ENCODE data around the gene PGBD1.
"Not testable (repeated sequence)": the region's sequence is repeated elsewhere in the genome, so short reads cannot be mapped to it uniquely, and the experiment has no call there.

The PGBD1 gene

DNA sequence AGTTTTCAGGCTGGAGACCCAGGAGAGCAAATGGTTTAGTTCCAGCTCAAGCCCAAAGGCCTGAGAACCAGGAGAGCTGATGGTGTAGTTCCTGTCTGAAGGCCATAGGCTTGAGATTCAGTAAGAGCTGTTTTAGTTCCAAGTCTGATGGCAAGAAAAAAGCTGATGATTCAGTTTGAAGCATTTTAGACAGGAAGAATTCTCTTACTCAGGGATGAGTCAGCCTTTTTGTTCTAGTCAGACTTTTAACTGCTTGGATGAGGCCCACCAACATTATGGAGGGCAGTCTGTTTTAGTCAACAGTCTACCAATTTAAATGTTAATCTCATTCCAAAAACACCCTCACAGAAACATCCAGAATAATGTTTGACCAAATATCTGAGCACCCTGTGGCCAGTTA, 11.9 kb upstream of the PGBD1 start:
- FAIRE-seq, result no peak

DNA sequence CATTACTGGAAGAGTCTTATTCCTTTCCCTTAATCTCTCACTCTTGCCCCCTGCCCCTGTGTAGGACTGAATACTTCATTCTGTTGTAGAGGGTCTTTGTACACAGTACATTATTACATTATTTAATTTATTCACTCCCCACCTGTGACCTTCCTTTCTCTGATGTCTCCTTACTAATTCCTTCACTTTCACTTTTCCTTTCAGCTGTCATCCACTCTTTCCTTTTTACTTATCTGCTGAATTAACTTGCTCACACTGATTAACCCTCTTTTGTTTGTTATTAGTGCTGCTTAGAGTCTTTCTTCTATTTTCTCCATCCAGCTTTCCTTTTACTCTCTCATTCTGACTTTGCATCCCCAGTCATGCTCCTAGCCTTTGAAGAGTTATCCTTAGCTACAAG, 6.5 kb upstream of the PGBD1 start:
- FAIRE-seq, result no peak

DNA sequence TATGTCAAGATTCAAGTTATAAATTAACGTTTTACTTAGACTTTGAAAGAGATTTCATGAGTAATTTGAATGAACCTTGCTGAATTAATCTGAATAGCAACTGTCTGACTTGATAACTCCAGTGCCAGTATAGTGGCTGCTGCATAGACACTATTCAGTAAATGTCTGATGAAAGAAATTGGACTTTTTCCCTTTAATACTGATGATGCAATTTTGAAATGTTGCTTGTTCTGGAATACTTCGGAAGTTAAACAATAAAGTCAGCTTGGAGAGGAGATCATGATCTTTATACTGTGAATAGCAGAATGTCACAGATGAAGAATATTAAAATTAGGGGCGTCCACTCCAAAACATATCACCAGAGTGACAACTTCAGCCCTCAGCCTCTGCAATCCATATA, 3.6 kb upstream of the PGBD1 start:
- FAIRE-seq, result no peak

DNA sequence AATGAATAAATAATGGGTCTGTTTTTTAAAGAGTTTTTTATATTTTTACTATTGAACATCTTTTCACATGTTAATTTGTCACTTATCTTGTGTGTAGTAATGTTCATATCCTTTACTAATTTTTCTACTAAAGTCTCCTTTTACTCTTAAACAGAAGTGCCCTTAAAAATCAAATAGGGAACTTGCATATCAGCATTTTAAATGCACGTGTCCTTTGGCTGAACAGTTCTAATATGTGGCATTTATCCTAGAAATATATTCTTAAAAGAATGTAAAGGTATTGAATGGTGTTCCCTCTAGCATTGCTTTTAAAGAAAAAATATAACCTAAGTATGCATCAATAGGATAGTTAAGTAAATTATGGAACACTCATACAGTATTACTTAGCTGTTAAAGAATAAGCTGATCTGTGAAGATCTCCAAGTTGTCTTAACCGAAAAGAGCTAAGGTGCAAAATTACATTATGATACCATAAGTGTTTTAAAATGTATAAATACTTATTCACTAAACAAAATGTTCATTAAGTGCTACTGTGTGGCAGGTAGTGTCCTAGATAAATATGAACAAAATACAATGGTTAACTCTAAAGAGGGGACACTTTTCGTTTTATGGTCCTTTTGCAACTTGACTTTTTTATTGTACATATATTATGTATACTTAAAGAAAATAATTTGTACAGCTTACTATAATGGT, 631 bp upstream of the PGBD1 start:
- FAIRE-seq, result no peak

DNA sequence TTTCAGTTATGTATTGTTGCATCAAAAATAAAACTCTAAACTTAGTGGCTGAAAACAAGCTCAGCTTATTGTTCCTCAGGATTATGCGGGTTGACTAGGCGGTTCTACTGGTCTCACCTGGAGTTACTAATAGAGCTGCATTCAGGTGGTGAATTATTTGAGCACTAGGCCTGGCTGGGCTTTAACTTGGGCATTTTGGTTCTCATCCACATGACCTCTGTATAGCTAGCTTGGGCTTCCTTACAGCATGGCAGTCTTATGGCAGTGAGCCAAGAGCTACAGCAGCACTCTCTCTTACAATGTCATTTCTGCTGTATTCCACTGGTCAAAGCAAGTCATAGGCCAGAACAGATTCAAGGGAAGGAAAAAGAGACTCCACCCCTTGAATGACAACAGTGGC, 1.6 kb downstream of the PGBD1 start:
- no peak for FAIRE-seq

DNA sequence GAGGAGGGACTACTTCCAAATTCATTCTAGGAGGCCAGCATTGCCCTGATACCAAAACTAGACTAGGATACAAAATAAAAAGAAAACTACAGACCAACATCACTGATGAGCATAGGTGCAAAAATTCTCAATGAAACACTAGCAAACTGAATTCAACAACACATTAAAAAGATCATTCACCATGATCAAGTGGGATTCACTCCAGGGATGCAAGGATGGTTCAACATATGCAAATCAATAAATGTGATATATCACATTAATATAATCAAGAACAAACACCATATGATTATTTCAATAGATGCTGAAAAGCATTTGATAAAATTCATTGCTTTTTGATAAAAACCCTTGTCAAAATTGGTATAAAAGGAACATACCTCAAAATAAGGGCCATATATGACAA, 10.2 kb downstream of the PGBD1 start:
- no peak for FAIRE-seq

DNA sequence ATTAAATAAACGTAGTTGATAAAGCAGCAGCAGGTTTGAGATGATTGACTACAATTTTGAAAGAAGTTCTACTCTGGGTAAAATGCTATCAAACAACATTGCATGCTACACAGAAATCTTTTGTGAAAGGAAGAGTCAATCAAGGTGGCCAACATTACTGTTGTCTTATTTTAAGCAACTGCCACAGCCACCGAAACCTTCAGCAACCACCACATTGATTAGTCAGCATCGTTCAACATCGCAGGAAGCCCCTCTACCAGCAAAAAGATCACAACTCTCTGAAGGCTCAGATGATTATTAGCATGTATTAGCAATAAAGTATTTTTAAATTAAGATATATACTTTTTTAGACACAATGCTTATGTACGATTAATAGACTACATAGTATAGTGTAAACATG, 14.0 kb downstream of the PGBD1 start:
- FAIRE-seq, result no peak

DNA sequence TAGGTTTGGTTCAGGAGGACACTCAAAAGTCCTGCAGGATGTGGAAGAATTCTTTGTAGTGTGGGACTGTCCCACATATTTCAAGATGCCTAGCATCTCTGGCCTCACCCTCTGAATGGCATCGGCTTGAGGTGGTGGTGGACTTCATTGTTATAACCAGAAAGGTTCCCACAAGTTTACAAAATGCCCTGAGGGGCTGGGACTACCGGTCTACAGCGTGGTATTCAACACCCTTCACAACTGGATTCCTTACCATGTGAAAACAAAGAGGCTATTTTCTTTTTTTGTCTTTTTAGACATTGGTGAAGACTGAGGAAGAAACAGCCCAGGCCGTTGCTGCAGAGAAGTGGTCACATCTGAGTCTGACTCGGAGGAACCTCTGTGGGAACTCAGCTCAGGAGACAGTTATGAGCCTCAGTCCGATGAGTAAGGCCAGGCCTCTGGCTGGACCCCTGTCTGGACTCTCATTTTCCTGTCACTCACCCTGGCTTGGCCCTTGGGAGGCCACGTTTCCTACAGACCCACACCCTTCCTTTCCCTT, 15.2 kb downstream of the PGBD1 start:
- no peak for FAIRE-seq

DNA sequence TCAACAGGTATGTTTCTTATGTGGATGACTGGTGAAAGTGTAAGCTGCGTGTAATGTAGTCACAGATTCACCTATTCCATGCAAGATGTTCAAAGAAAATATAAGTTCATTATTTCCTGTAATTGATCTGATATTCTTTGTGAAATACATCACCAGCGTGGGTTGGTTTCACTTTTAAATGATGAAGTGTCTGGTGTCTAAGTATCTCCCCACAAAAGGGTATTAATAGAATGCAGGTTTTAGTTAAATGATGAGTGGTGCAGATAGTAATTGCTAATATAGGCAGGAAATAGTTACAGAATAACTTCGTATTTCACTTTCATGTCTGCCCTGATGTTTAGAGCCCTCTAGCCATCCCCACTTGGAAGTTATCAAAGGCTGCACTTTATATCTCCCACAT, 22.2 kb downstream of the PGBD1 start:
- FAIRE-seq, result no peak

DNA sequence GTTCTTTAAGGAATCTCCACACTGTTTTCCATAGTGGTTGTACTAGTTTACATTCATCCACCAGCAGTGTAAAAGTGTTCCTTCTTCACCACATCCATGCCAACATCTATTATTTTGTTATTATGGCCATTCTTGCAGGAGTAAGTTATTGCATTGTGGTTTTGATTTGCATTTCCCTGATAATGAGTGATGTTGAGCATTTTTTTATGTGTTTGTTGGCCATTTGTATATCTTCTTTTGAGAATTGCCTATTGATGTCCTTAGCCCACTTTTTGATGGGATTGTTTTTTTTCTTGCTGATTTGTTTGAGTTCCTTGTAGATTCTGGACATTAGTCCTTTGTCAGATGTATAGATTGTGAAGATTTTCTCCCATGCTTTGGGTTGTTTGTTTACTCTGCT, 25.0 kb downstream of the PGBD1 start:
- FAIRE-seq, result not testable (repeated sequence)

DNA sequence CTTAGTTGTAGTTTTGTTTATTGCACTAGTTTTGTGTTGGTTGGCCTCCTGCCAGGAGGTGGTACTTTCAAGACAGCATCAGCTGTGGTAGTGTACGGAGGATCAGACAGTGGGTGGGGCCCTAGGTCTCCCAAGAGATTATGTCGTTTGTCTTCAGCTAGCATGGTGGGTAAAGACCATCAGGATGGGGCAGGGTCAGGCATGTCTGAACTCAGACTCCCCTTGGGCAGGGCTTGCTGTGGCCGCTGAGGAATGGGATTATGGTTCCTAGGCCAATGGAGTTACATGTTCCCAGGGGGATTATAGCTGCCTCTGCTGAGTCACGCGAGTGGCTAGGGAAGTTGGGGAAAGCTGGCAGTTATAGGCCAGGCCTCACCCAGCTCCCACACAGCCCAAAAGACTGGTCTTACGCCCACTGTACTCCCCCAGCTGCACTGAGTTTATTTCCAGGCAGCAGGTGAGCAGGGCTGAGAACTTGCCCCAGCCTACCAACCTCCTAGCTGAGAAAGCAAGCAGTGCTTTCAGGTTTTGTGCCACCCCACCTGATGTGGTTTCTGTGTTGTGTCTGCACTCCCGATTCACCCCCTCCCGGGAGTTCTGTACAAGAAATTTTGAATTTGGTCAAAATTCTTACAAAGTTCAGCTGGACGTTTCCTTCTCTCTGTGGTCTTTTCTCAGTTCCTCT, 29.9 kb downstream of the PGBD1 start:
- FAIRE-seq, result no peak

DNA sequence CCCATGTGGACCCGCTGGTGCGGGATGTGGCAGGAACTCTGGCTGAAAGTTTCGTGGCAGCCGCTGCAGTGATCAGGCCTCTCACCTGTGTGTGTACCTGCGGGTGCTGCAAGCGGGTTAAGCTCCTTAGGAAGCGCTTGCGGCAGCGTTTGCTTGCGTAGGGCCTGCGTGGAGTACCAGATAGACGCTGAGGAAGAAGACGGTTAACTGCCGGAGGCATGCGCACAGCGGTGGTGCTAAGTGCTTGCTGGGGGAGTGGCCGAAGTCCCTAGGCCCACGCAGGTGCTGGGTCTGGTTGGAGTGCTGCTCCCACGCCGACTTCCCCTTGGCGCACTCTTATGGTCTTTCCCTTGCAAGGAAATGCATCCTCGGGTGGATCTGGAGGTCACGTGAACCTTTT, 31.6 kb downstream of the PGBD1 start:
- FAIRE-seq, result no peak

DNA sequence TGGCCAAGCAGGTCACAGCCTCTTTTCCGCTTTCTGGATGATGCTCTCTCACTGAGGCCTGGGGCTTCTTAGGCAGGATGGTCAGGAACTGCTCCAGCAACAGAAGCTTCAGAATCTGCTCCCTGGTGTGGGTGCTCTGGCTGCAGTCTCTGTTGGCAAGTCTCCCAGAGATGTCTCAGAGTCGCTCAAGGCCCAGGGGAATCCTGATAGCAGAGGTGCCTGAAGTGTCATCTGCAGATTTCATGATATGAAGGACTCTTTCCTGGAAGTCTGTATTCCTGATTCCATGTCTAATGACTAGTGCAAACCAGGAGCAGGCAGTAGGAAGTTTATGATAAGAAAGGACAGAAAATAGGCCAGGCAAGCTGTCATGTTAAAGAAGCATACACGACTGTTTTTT, 34.3 kb downstream of the PGBD1 start:
- no peak for FAIRE-seq

DNA sequence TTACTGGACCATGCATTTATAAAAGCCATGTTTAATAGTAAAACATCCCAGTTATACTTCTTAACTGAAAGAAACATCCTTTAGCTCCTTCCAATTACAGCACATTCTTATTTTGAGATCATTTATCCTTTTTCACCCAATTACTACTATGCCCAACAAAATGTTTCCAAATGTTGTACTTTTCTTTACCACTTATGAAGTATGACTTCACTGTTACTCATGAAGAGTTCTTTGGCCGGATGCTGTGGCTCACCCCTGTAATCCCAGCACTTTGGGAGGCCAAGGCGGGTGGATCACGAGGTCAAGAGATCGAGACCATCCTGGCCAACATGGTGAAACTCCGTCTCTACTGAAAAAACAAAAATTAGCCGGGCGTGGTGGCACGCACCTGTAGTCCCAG, 36.5 kb downstream of the PGBD1 start:
- not testable (repeated sequence) for FAIRE-seq

DNA sequence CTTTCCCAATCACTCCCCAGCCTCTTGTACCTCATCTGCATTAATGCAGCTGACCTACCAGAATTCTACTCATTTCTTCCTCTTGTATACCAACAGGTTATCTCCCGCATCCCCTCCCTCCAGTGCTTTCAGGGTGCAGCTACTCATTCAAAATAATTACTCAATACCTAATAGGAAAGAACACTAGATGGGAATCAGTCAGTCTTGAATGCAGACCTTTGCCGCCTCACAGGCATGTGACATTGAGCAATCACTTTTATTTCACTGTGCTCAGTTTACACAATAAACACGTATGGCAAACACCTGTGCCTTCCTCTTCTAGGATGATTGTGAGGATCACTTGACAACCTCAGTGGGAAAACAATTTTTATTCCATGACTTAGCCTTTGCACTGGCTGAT, 41.3 kb downstream of the PGBD1 start:
- no peak for FAIRE-seq

DNA sequence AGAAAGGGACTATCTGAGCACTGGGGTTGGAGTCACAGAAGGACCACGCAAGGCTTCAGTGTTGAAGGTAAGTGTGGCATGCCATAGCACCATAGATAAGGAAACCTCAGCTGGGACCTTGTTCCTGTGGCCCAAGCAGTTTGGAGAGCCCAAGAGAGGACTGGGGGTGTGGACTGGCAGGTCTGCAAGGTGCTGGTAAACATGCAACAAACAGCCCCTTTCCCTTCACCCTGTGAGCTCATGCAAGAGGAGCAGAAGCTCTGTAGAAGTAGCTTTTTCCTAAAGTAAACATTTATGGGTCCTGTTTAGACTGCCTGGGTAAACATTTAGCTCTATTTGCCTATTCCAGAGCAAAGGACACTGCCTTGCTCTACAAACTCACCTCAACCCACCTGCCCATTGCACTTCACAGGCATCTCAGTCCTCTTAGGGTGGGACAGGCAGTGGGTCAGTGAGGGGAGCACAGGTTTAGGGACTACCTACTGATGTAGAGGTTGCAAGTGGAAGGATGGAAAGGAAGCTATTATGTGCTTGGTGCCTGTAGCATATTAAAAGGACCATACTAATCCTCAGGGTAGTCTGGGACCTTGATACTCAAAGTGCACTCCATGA, 42.5 kb downstream of the PGBD1 start:
- no peak for FAIRE-seq

DNA sequence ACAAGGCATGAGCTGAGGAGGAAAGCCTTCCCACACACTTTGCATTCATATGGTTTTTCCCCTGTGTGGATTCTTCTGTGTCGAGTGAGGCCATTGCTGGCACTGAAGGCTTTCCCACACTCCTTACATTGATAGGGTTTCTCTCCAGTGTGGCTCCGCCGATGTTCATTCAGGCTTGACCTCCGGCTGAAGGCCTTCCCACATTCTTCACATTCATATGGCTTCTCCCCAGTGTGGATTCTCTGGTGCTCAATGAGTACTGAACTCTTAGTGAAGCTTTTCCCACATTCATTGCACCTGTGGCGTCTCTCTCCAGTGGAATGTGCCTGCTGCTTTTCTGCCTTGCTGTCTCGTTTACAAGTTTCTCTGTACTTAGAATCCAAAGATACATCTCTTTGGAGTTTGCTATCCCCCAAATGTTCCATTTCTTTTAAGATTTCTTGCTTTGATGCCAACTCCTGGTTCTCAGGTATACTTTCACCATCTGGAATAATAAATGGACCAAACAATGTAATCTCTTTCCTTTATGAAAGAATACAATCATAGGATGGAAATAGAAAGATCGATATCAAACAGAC, 45.1 kb downstream of the PGBD1 start:
- FAIRE-seq, result no peak

DNA sequence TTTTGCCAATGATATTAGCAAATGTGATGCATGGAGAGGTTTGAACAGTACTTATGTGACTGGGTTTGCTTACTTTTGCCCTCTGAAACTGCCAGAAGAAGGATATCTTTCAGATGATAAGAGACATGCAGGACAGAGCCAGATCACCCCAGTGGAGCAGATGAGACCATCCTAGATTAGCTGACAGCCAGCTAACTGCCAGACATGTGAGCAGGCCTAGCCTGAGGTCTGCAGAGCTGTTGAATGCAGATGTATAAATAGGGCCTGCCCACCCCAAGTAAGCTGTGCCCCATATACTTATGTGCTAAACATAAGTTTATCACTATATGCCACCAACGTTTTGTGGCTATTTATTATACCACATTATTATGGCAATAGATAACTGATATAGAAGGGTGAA, 48.7 kb downstream of the PGBD1 start:
- FAIRE-seq, result no peak

DNA sequence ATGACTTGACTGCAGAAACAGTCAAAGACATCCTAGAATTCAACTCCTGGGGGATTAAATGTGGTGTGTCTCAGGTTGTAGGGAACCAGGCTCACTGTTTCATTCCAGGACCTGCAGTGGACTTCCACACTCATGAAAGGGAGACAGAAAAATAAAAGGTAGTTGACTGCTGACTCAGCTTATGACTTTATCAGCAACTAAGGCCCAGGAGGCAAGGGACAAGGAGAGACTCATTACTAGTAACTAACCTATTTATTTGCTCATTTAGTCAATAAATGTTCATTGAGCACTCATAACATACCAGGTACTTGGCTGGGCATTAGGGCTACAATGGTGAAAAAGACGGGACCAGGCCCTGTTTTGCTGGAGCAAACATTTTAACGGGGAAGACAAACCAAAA, 51.7 kb downstream of the PGBD1 start:
- FAIRE-seq, result no peak

DNA sequence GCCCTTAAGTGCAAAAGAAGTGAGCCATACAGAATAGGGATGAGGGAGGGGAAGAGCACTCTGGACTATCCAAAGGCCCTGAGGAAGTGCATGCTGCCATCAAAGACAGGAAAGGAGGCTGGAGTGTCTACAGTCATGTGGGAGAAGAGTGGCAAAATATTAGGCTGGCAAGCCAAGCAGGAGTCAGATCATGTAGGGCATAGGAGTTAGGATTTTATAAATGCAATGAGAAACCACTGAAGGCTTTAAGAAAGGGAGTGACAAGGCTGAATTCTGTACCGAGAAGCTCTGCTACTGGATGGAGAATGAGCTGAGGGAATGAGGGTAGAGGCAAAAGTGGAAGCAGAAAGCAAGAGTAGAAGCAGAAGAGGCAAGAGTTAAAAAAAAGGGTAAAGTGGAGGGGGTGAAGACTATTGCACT, 52.2 kb downstream of the PGBD1 start:
- FAIRE-seq, result no peak

DNA sequence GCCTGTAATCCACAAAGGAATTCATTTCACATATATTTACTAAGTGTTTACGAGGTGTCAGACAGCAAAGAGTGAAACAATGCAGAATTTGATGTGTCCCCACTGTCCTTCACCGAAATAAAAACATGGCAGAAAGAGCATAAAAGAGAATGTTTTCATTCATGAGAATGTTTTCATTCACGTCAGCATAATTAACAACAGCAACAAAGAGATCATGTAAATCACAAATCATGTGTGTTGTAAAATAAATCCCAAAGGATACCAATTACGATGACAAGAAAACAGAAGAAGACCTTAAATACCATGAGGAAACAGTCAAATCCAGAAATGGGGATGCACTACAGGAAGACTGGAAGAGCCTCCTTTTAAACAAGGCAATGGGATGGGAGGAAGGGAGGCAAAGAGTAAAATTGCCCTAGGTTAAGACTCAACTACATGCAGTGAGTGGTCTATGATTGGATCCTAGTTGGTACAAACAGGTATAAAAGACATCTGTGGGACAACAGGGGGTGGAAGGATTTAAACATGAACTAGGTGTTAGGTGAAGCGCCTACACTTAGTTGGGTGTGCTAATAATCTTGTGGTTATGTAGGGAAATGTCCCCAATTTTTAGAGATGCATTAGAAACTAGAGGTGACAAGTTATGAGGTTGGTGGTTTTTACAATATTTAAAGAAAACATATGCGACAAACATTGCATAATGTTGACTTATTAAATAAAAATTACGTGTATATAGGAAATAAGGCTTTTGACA, 53.1 kb downstream of the PGBD1 start:
- FAIRE-seq, result no peak

DNA sequence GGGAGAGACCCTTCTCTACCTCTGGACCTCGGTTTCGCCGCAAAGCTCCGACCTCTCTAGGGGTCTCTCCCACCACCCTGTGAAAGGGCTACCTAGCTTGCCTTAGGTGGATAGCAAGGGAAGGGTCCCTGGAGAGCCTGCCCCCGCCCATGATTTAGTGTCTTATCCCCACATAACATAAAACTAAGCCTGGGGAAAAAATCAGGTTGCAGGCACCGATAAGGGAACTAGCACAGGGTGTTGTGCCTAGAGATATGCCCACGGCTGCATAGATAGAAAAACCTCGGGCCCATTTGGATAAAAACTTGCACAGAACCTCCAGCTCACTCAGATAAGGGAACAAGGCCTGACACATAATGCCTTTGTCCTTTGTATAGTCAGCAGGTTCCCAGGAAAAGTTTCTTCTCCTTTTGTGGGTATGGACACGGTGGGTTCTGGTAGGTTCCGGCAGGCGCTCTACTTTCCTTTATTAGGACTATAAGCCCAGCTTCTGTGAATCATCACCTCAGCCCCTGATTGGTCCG, 53.7 kb downstream of the PGBD1 start:
- no peak for FAIRE-seq

Measured in G401.6 (cell line).